HG03575 (cell line): Measurements from ENCODE around the gene CHI3L2.

Experiments
- ATAC-seq: cut with Tn5 transposase; IDR thresholded peaks from one replicate; pipeline ENCODE4 v1.9.1; 2021; ENCODE audit not compliant: unreplicated experiment, insufficient number of reproducible peaks, low FRiP score; ENCODE audit errors: extremely low read depth

Gene CHI3L2

DNA sequence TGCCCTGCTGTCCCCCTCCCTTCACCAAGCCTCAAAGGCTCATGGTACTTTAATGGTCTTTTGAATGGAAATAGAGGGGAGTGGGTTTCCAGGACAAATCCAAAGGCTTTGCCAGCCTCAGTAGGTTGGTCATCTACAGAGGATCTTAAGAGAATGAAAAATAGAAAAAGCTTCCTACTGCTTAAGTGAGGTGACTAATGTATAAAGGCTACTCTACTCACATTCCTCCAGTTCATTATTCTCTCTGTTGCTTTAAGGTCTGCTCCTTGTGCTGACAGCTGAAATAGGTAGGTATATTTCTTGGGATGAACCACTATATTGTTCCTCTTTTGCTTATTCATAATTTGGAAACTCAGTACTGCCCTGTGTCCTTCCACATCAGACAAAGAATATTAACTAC, 52.8 kb downstream of the CHI3L2 start:
- no peak for ATAC-seq

DNA sequence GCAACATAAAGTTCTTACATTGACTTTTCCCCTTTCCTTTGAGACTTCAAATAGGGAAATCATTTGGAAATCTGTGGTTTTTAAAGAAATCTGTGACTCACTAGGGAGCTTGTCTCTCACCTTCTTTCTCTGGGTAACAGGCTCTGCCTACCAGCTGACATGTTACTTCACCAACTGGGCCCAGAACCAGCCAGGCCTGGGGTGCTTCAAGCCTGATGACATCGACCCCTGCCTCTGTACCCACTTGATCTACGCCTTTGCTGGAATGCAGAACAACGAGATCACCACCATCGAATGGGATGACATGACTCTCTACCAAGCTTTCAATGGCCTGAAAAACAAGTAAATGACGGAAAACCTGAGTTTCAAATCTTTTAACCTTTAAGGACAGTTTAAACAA, 53.9 kb downstream of the CHI3L2 start:
- ATAC-seq, result no peak

DNA sequence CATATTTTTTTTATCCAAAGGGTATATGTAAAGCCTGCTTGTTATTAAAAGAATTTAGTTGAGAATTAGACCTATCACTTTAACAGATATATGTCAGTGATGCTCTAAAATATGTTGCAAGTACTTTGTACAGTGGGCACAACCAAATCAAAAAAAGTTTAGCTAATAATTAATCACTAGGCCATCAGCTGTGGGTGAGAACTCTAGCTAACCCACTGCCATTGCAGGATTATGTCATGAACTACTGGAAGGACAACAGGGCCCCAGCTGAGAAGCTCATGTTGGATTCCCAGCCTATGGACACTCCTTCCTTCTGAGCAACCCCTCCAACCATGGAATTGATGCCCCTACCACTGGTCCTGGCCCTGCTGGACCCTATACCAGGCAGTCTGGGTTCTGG, 56.3 kb downstream of the CHI3L2 start:
- ATAC-seq, result no peak

DNA sequence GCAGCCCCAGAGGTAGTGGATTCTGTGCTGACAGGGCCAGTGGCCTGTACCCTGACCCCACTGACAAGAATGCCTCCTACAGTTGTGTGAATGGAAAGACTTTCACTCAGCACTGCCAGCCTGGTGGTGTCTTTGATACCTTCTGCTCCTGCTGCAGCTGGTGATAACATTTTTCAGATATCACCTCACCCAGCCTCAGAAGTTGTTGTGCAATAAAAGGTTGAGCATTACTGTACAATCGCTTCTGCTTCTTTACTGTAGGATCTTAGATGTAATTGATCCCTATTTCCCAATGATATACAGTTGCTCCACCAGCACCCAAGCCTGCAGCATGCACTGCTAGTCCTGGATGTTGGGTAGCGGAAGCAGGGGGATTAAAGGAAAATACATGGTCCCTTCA, 58.4 kb downstream of the CHI3L2 start:
- ATAC-seq, result no peak

DNA sequence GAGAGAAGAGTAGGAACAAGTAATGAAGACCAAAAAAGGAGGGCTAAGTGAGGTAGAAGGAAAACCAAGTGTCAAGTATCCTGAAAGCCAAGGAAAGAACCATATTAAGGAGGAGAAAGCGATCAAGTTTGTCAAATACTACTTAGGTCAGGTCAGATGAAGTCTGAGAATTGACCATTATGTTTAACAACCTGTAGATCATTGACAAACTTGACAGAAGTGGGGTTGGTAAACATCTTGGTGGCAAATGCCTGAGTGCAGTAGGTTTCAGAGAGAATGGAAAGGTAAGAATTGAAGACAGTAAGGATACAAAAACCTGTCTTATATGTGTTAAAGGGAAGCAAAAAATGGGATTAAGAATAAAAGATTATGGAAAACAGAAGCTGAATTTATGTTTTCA, 59.4 kb downstream of the CHI3L2 start:
- ATAC-seq, result no peak

DNA sequence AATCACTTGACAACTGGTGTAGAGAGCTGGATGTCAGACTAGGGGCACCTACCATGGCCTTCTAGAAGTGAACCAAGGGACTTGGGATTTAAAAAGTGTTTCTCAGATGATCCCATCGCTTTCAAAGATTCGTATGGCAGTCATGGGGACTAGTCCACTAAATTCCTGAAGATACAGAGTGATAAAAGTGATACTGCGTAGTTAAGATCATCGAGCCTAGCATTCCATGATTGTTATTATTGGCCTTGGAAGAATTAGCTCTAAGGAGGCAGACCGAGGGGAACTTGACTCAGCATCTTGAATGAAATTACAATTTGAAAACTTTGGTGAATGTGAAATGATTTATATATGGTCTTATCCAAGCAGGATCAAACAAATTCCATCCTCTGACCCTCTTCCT, 61.9 kb downstream of the CHI3L2 start:
- no peak for ATAC-seq

DNA sequence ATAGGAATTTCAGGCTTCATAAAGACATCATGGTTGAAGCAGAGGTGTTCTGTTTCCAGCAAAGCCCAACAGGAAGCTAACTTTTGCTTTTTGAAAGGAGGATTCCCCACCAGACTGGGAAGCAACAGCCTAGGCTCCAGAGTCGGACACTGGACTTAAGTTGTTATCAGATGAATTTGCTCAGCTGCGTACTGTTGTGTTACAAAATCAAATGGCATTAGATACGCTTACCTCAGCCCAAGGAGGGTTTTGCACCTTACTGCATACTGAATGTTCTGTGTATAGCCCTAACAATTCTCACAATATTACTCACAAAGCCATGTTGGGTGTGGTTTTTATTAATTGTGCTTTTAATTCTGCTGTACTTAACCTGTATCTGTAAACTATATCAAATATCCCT, 62.6 kb downstream of the CHI3L2 start:
- ATAC-seq, result no peak

DNA sequence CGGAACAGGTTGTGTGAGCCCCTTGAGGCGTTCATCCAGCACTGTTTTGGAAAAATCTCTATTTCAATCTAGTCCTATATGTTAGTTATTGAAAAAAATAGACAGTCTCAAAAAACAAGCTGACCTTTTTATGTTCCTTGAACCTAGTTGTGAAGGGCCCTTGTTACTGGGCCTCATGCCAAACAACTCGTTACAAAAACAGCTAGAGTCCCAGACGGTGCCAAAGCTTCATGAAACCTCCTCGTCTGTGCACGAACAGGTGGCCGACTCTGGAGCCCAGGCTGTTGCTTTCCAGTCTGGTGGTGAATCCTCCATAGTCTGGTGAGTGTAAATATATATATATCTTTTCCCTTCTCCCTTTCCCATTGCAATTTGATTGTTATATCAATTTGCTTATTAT, 63.1 kb downstream of the CHI3L2 start, which contains the start of gene CHIA:
Gene CHIA, plus strand, starts transcription at position 222 of the 400 bp plus-strand sequence. CDS start 19,617 bp downstream, outside the sequence.
- ATAC-seq, result no peak
